ENCODE measurements around the gene CXCR1. TPM values are rescaled to one million over a fixed set of nuclear protein-coding genes. Genes with fewer than 3 reads are reported as not detected.
"Not testable (repeated sequence)": the region's sequence is repeated elsewhere in the genome, so short reads cannot be mapped to it uniquely, and the experiment has no call there.

Gene CXCR1
- total and polyA plus RNA-seq, 4 donors: 0.20 to 3.5 (median 1.2) TPM

DNA sequence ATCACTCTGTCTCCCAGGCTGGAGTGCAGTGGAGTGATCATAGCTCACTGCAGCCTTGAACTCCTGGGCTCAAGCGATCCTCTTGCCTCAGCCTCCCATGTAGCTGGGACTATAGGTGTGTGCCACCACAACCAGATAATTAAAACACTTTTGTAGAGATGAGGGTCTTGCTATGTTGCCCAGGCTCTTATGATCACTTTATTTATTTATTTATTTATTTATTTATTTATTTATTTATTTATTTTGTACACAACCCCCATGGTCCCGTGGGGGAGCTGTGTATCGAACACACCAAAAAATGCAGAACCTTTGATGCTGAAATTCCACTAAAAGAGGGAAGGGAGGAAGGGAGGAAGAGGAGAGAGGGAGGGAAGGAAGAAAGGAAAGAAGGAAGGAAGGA, 5.0 kb upstream of the CXCR1 start:
- H3K9me3 ChIP-seq (ENCODE audit: control insufficient read depth, low read length); intact Hi-C loops (cut with DNase I); H3K27me3 ChIP-seq (ENCODE audit: control insufficient read depth in 1 of 2, insufficient read depth in 2 of 2, low read length in 1 of 2); DNase-seq; ATAC-seq (ENCODE audit: low FRiP score); H3K36me3 ChIP-seq (ENCODE audit: control insufficient read depth in 1 of 2, insufficient read depth in 2 of 2, low read length in 1 of 2); H3K4me3 ChIP-seq (ENCODE audit: low read length in 2 of 2); H3K4me1 ChIP-seq (ENCODE audit: control insufficient read depth in 1 of 2, insufficient read depth in 2 of 2, low read length in 2 of 2); H3K27ac ChIP-seq (ENCODE audit: low read depth in 1 of 2, low read length in 2 of 2): not testable (repeated sequence)
- WGBS, 2 donors: 86 to 87% methylated on average over 3 of the region's 3 CpGs

DNA sequence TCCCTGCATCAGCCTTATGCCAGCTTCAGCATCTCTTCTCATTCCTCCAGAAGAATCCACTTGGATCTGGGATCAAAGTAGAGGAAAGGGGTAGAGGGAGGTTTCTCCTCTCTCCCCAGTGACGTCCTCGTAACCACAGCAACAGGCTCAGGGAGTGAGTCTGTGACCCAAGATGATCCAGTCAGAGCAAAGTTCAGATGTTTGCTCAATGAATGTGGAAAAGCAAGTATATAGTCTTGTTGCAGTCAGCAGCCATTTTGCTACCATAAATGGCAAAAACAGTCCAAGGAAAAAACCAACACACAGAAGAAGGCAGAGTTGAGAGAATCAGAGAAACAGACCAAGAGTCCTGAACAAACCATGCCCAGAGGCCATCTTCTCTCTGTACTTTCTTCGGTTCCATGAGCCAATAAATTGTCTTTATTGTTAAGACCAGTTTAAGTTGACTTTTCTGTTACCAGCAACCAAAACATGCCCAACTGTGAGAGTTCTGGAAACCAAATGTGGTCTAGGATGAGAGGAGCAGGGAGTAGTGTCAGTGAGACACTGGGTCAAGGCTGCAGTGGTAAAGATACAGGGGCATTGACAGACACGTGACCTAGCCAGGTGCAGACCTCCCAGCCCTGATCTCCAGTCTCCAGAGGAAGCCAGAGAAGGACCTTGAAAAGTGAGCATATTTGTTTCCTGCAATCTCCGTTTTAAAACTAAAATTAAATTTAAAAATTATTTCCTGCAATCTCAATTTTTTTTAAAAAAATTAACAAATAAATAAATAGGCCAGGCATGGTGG, 3.2 kb upstream of the CXCR1 start:
- Histone ChIP-seq H3K9me3 (ENCODE audit: control insufficient read depth, low read length) (no peaks in the 10 kb centered on the region), H3K4me1 (ENCODE audit: control insufficient read depth in 1 of 2, insufficient read depth in 2 of 2, low read length in 2 of 2) (no peaks in the 10 kb centered on the region), H3K27me3 (ENCODE audit: control insufficient read depth in 1 of 2, insufficient read depth in 2 of 2, low read length in 1 of 2) (no peaks in the 10 kb centered on the region), H3K36me3 (ENCODE audit: control insufficient read depth in 1 of 2, insufficient read depth in 2 of 2, low read length in 1 of 2) (no peaks in the 10 kb centered on the region), H3K27ac (ENCODE audit: low read depth in 1 of 2, low read length in 2 of 2) (no peak overlapping the region), H3K4me3 (ENCODE audit: low read length in 2 of 2) (no peak overlapping the region)
- DNase-seq (no peak), ATAC-seq (ENCODE audit: low FRiP score) (no peak)
- WGBS, 2 donors: 81 to 82% methylated on average over 5 of the region's 5 CpGs
- intact Hi-C loops (cut with DNase I): no loop called here

DNA sequence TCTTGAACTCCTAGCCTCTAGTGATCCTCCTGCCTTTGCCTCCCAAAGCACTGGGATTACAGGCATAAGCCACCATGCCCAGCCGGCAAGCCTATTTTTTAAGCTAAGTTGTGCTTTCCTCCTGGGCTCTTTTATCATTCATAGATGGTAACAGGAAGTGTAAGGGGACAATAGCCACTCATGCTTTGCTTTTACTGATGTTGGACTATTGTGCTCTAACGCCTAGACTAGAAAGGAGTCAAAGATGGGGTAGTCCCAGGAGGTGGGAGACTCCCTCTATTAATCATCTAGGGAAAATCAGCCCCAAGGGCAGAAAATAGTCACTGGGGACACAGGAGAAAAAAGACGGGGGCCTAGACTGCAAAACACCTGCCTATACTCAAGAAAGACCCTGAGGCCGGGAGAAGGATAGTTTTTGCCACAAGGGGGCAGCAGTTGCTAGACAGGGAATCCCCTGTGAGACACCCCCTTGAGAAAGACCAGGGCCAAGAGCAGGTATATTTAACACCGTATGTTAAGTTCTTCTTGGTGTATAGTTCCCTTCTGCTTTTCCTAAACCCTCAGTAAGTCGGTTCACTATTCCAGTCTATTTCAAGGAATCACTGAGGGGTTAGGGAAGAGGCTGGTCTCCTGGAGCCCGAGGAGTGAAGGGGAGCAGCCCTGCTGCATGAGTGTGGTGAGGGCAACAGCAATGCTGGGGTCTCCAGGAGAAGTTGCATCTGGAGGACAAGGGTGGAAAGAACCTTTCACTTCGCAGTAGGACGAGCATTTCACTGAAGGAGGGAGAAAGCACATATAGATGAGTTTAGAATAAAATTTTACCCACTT, 2.1 kb upstream of the CXCR1 start:
- WGBS, 2 donors: 51 to 53% methylated on average over 9 of the region's 9 CpGs

DNA sequence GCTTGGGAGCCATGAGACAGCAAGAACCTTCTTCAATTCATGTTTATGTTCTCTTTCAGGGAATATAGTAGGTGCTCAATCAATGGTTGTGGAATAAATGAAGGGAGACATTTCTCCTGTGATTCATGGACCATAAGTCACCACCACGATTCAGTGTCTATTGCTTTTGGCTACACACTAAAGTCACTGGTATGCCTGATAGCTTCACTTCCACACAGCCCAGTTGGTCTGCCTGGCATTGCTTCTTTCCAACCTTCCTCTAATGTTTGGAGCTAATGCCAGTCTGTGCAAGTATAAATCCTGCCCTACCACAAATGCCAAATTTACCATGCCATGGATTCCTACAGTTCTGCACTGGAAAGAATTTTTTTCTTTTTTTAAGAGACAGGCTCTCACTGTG, 1.3 kb upstream of the CXCR1 start:
- Histone ChIP-seq H3K4me3 (ENCODE audit: low read length in 2 of 2) (no peak overlapping the region), H3K9me3 (ENCODE audit: control insufficient read depth, low read length) (no peaks in the 10 kb centered on the region), H3K4me1 (ENCODE audit: control insufficient read depth in 1 of 2, insufficient read depth in 2 of 2, low read length in 2 of 2) (no peaks in the 10 kb centered on the region), H3K27ac (ENCODE audit: low read depth in 1 of 2, low read length in 2 of 2) (no peak overlapping the region), H3K27me3 (ENCODE audit: control insufficient read depth in 1 of 2, insufficient read depth in 2 of 2, low read length in 1 of 2) (no peaks in the 10 kb centered on the region), H3K36me3 (ENCODE audit: control insufficient read depth in 1 of 2, insufficient read depth in 2 of 2, low read length in 1 of 2) (no peaks in the 10 kb centered on the region)
- intact Hi-C loops (cut with DNase I): no loop called here
- 18 to 22% methylated on average over 1 of the region's 1 CpG for WGBS, 2 donors
- ATAC-seq (ENCODE audit: low FRiP score) (no peak), DNase-seq (no peak)

More for the DNA sequence above, 2.1 kb upstream of the CXCR1 start:
- Histone ChIP-seq H3K4me3 (ENCODE audit: low read length in 2 of 2) (no peak overlapping the region), H3K27me3 (ENCODE audit: control insufficient read depth in 1 of 2, insufficient read depth in 2 of 2, low read length in 1 of 2) (no peaks in the 10 kb centered on the region), H3K36me3 (ENCODE audit: control insufficient read depth in 1 of 2, insufficient read depth in 2 of 2, low read length in 1 of 2) (no peaks in the 10 kb centered on the region), H3K9me3 (ENCODE audit: control insufficient read depth, low read length) (no peaks in the 10 kb centered on the region), H3K4me1 (ENCODE audit: control insufficient read depth in 1 of 2, insufficient read depth in 2 of 2, low read length in 2 of 2) (no peaks in the 10 kb centered on the region), H3K27ac (ENCODE audit: low read depth in 1 of 2, low read length in 2 of 2) (no peak overlapping the region)
- ATAC-seq (ENCODE audit: low FRiP score): no peak
- DNase-seq: peak in 1 of 2 donors; percentile 78
- intact Hi-C loops (cut with DNase I): no loop called here

DNA sequence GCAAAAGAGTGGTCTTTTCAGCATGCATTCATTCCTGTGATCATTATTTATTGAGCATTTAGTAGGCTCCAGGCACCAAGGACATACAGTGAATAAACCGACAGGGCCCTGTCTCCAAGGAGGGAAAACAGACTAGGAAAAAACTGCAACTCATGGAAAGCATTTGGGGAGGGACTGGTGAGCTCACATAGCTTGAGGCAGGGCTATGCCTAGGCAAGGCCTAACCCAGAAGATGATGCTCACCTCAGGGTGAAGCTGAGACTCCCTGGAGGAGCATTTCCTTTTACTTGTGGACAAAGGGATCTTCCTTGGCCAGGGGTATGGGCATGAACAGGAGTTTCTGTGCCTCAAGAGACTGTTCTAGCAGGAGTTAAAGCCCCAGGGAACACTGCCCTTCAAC, 3.9 kb downstream of the CXCR1 start:
- WGBS, 2 donors: 80 to 86% methylated on average over 1 of the region's 1 CpG
- no peak overlapping the region for H3K4me3 ChIP-seq (ENCODE audit: low read length in 2 of 2)
- H3K4me1 ChIP-seq (ENCODE audit: control insufficient read depth in 1 of 2, insufficient read depth in 2 of 2, low read length in 2 of 2): no peaks in the 10 kb centered on the region
- no peaks in the 10 kb centered on the region for H3K36me3 ChIP-seq (ENCODE audit: control insufficient read depth in 1 of 2, insufficient read depth in 2 of 2, low read length in 1 of 2)
- ATAC-seq (ENCODE audit: low FRiP score): no peak
- H3K27ac ChIP-seq (ENCODE audit: low read depth in 1 of 2, low read length in 2 of 2): no peak overlapping the region
- intact Hi-C loops (cut with DNase I): no loop called here
- no peaks in the 10 kb centered on the region for H3K9me3 ChIP-seq (ENCODE audit: control insufficient read depth, low read length)
- no peaks in the 10 kb centered on the region for H3K27me3 ChIP-seq (ENCODE audit: control insufficient read depth in 1 of 2, insufficient read depth in 2 of 2, low read length in 1 of 2)
- DNase-seq: no peak

DNA sequence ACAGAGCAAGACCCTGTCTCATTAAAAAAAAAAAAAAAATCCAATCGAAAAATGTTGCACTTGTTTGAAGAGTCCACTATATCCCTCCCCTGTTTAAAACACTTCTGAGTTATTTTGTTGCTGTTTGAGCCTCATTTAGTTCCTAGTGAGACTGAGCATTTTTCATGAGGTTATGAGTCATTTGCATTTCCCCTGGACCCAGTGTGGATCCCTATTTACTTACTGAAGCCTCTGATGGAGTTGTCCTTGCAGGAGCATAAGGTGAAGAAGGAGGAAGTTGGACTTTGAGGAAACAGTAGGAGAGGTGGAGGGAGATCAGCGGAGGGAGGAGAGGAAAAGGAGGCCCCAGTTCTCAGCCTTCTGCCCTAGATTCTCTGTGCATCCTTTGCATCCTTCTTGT, 5.1 kb downstream of the CXCR1 start:
- no peak for ATAC-seq (ENCODE audit: low FRiP score)
- no peaks in the 10 kb centered on the region for H3K4me1 ChIP-seq (ENCODE audit: control insufficient read depth in 1 of 2, insufficient read depth in 2 of 2, low read length in 2 of 2)
- 78 to 86% methylated on average over 2 of the region's 2 CpGs for WGBS, 2 donors

DNA sequence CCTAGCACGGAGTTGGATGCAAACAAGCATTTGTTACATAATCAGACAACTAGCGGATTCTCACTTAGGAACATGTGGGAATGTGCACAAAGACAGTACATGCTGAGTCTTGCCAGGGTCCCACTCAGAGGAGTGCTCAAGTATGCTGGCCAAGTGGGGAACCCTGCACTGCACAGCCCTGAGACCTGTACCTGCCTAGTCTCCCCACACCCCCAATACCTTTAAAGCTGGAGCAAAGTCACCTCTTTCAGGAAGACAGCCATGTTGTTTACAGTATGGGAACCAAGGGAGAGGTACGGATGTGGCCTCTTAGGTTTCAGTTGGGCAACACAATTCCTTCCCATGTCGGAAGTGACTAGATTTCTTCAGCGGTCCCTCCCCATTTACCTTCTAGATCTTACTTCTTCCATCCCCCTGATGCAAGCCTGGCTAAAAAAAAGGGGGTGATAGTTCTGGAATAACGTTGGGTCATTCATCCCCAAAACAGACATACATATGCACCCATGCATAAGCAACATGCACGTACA, 10.7 kb downstream of the CXCR1 start:
- ATAC-seq (ENCODE audit: low FRiP score) (no peak), DNase-seq (no peak)
- intact Hi-C loops (cut with DNase I): no loop called here
- Histone ChIP-seq H3K9me3 (ENCODE audit: control insufficient read depth, low read length) (no peaks in the 10 kb centered on the region), H3K27me3 (ENCODE audit: control insufficient read depth in 1 of 2, insufficient read depth in 2 of 2, low read length in 1 of 2) (no peaks in the 10 kb centered on the region), H3K4me1 (ENCODE audit: control insufficient read depth in 1 of 2, insufficient read depth in 2 of 2, low read length in 2 of 2) (no peaks in the 10 kb centered on the region), H3K4me3 (ENCODE audit: low read length in 2 of 2) (no peak overlapping the region), H3K36me3 (ENCODE audit: control insufficient read depth in 1 of 2, insufficient read depth in 2 of 2, low read length in 1 of 2) (no peaks in the 10 kb centered on the region), H3K27ac (ENCODE audit: low read depth in 1 of 2, low read length in 2 of 2) (no peak overlapping the region)
- WGBS, 2 donors: 87 to 93% methylated on average over 7 of the region's 7 CpGs

More for the DNA sequence above, 5.1 kb downstream of the CXCR1 start:
- intact Hi-C loops (cut with DNase I): no loop called here
- H3K36me3 ChIP-seq (ENCODE audit: control insufficient read depth in 1 of 2, insufficient read depth in 2 of 2, low read length in 1 of 2): no peaks in the 10 kb centered on the region
- no peaks in the 10 kb centered on the region for H3K27me3 ChIP-seq (ENCODE audit: control insufficient read depth in 1 of 2, insufficient read depth in 2 of 2, low read length in 1 of 2)
- no peak overlapping the region for H3K27ac ChIP-seq (ENCODE audit: low read depth in 1 of 2, low read length in 2 of 2)
- H3K4me3 ChIP-seq (ENCODE audit: low read length in 2 of 2): no peak overlapping the region
- DNase-seq: no peak
- H3K9me3 ChIP-seq (ENCODE audit: control insufficient read depth, low read length): no peaks in the 10 kb centered on the region

DNA sequence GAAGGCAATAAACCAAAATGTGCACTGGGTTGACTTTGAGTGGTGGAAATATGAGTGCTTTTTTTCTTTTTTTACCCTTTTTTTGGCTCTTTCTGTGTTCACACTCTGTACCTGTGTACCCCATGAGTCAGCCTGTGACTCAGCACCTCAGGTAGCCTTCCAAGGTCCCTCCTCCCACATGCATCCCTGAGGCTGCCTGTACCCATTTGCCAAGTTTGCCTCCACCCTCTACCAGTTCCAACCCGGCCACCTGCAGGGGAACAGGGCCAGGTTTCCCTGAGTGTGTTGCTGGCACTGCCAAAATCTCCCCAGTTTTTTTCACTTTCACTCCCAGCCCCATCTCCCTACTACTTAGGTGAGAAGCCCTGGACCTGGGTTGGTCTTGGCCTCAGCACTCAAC, 14.0 kb downstream of the CXCR1 start:
- WGBS, 2 donors: 76 to 86% methylated on average over 1 of the region's 1 CpG
- no peak overlapping the region for H3K4me3 ChIP-seq (ENCODE audit: low read length in 2 of 2)
- intact Hi-C loops (cut with DNase I): no loop called here
- no peak for ATAC-seq (ENCODE audit: low FRiP score)
- no peak for DNase-seq
- H3K27ac ChIP-seq (ENCODE audit: low read depth in 1 of 2, low read length in 2 of 2): no peak overlapping the region
- no peaks in the 10 kb centered on the region for H3K9me3 ChIP-seq (ENCODE audit: control insufficient read depth, low read length)
- no peaks in the 10 kb centered on the region for H3K27me3 ChIP-seq (ENCODE audit: control insufficient read depth in 1 of 2, insufficient read depth in 2 of 2, low read length in 1 of 2)
- H3K36me3 ChIP-seq (ENCODE audit: control insufficient read depth in 1 of 2, insufficient read depth in 2 of 2, low read length in 1 of 2): no peaks in the 10 kb centered on the region
- H3K4me1 ChIP-seq (ENCODE audit: control insufficient read depth in 1 of 2, insufficient read depth in 2 of 2, low read length in 2 of 2): no peaks in the 10 kb centered on the region
